Activated CD8-positive, alpha-beta memory T cell treated with anti-CD3 and anti-CD28 coated beads for 4 hours (primary cell): Measurements from ENCODE around the gene CKAP2L.

Experiments
- DNase-seq, 2 donors: peaks; one replicate each; pipeline ENCODE4 v3.0.0-alpha.2; 2020; ENCODE audit warnings: low read depth in 2 of 2

CKAP2L gene

DNA sequence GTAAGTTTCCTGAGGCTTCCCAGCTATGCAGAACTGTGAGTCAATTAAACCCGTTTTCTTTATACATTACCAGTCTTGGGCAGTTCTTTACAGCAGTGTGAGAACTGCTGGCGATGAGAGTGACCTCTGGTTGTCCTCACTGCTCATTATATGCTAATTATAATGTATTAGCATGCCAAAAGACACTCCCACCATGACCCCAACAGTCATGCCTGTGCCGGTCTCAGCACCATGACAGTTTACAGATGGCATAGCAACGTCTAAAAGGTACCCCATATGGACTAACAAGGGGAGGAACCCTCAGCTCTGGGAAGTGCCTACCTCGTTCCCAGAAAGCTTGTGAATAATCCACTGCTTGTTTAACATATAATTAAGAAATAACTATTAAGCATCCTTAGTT is 28.0 kb upstream of the CKAP2L start:
- DNase-seq, result no peak

DNA sequence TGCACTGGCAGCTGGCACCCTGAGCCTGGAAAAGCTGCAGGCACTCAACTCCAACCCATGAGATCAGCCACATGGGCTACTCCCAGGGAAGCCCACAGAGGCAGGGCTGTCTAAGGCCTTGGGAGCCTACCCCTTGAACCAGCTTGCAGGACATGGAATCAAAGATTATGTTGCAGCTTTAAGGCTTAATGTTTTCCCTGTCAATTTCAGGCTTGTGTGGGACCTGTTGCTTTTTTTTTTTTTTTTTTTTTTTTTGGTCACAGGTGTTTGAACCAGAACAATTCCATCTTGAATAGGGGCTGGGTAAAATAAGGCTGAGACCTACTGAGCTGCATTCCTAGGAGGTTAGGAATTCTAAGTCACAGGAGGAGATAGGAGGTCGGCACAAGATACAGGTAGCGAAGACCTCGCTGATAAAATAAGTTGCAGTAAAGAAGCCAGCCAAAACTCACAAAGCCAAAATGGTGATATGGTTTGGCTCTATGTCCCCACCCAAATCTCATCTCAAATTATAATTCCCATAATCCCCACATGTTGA is 27.4 kb upstream of the CKAP2L start:
- no peak for DNase-seq

DNA sequence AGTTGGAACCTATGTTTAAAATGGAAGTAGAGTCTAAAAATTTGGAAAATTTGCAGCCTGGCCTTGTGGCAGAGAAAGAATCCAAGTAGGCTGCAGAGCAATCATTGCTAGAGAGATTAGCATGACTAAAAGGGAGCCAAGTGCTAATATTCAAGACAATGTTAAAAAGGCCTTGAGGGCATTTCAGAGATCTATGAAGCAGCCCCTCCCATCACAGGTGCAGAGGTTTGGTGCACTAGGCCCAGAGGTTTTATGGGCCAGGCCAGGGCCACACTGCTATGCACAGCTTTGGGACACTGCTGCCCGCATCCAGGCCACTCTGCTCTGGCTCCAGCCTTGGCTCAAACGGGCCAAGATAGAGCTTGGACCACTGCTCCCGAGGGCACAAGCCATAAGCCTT is 26.6 kb upstream of the CKAP2L start:
- no peak for DNase-seq

DNA sequence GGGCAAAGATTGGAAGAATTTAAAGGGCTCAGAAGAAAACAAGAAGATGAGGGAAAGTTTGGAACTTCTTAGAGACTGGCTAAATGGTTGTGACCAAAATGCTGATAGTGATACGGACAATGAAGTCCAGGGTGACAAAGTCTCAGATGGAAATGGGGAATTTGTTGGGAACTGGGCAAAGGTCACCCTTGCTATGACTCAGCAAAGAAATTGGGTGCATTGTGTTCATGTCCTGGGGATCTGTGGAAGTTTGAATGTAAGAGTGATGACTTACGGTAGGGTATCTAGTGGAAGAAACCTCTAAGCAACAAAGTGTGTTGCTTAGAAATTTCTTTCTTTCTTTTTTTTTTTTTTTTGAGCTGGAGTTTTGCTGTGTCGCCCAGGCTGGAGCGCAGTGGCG is 25.9 kb upstream of the CKAP2L start:
- no peak for DNase-seq

DNA sequence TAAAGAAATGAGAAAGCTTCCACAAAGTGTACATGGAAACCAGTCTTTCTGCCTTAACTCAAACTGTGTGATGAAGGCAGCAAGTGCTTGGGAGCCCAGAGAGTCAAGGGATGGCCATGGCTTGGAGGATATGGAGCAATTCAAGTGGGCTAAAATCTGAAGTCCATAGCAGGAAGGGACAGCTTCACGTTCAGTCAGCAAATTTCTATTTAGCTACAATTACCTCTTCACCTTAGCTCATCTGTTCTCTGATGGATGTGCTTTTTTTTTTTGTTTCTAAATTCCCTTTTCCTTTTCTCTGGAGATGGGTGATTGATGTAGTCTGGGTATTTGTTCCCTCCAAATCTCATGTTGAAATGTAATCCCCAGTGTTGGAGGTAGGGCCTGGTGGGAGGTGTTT is 24.8 kb upstream of the CKAP2L start:
- DNase-seq, result no peak

DNA sequence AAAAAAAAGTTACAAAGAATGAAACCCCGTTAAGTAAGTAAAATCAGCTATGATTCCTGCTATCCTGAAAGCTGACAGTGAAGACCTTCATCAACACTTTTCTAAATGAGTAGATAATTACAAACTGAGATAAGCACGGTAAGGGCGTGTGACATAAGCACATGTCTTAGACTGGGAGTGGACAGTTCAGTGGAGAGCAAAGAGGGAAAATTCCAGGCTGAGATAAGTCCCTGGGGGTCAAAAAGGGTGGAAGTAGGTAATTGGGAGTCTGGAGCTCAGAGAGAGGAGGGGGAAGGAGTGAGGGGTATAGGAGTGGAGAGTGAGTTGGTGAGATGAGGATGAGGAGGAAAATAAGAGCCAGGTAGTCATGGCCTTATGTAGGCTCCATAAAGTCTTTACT is 24.2 kb upstream of the CKAP2L start:
- no peak for DNase-seq

DNA sequence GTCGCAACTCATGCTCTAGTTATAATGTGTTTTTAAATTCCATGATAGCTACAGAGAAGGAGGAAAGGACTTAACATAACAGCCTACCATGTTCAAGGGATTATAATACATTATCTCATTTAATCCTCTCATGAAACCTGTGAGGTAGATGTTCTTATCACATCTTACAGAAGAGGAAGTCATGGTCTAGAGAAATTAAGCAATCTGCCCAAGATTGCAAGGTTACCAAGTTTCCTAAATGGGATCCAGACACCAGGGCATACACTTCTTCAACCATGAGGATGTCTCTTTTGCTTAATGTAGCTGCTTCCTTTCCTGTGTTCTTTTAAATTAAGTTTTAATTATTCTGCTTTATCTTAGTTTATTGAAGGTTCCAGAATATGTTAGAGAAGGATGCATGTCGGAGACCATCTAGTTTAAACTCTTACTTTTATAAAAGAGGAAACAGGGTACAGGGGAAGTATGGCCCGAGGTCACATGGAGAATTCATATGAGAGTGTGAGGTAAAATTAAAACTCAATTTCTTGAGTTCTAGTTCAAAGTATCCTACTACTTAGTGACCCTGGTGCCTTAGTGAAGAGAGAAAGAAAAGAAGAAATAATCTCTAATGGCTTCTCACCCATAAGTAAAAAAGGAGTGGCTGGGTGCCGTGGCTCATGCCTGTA is 23.5 kb upstream of the CKAP2L start:
- DNase-seq, result no peak

DNA sequence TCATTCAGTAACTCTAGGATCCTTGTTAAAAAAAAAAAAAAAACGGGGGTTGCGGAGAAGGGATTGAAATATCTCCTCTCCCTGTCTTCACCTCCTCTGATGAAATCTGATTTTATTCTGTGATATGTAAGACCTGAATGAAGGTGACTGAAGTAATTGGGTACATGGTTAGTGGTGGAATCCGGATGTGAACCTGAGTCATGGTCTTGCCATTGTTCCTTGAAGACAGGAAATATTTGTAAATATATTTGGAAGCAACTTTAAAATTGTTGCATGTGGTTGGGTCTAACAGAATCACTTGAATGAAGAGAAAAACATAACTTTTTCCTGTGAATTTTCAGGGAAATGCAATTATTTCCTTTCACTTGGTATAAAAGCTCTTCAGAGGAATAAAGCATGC is 22.9 kb upstream of the CKAP2L start:
- no peak for DNase-seq

DNA sequence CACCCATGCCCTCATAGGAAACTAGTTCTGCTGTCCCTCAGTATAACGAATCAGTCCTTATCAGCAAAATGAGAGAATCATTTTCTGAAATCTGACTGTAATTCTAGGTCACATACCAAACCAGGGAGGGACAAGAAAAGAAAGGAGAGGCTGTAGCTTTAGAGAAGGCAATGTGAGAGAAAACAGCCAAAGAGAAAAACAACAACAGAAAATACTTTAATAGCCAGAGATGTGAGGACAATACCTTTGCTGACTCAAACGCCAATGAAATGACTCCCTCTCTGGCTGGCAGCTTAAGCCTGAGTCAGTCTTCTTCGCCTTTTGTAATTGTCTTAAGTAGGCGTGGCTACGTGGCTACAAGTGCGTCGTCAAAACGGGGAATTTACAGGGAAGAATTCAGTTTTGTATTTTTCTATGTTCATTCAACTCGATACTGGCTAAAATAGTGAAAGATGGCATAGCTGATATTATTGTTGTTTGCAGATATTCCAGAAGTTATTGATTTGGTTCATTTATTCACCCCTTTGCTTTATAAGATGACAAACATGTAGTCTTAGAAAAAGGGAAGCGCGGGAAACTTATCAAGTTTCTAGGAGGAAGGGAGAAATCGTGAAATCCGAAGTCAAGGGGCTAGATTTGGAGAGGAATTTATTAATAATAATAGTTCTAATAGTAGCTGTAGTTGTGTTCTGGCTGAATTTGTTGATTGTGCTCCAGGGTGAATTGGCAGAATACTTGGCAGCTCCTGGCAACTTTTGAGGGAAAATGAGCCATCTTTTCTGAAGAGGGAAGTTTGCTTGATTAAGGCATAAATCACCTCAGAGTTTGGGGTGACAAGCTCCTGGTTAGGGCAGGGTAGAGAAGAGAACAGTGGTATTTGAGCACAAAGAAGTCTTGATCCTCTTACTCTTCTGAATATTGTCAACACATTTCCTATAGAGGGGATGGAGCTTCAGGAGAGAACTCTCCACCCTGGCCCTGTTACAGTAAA is 20.1 kb upstream of the CKAP2L start, which contains the start of gene IL1A:
Gene IL1A (minus strand): TSS at position 295 of the 991 bp plus-strand sequence. CDS start 723 bp downstream, outside the sequence.
- DNase-seq, result no peak

DNA sequence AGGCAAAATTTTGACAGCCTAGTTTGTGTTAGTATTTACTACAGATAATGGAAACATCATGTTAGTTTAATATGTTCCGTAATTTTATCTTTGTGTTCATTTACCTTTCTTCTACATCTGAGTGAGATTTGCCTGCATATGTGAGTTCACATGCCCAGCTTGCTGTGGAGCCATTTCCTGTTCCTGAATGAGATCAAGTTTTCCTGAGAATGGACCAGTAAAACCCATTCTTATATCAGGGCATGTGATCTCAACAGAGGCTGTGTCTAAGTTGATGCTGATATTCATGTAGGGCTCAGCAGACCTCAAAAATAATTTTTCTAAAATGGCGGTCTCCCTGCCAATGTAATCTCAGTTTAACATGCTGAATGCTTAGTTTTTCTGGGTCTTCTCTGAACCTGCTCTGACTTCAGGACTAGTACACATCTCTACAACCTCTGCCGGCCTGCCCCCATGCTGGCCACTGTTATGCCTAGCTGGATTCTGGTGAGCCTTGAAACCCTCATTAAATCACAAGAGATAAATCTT is 18.8 kb upstream of the CKAP2L start:
- no peak for DNase-seq

DNA sequence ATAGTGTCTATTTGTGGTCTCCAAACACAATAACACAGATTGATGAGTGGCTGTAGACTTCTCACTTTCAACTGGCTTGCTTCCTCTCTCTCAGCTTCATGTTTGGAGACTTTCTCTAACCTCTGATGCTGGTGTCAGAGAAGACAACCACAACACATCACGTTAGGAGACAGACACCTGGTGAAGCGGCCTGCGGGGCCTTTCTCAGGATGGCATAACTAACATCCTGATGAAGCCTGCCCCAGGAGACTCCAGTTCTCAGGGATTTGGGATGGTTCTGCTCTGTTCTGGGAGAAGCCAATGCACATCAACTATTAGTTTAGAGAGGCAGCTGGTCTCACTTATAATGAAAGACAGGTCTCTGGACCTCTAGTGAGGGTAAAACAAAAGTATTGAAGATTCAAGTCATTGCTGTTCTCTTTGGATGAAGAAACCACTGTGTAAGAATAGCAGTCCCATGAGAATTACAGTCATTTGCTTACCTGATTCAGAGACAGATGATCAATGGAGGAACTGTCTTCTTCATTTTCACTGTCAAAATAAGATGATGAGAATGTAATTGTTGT is 17.9 kb upstream of the CKAP2L start:
- DNase-seq, result no peak

DNA sequence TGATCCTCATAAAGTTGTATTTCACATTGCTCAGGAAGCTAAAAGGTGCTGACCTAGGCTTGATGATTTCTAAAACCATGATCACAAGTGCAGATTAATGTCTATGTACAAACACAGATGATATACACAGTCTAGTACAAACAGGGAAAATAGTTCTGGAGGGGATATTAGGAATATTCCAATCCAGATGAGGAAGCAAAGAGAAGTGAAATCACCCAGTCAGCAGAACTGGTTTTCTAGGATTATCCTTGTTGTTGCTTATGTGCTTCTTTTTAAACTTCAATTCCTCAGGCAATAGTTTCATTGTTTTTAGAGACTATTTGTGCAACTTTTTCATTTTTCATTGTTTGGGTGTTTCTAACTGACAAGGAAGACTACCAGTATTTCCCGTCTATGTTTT is 15.2 kb upstream of the CKAP2L start:
- no peak for DNase-seq

DNA sequence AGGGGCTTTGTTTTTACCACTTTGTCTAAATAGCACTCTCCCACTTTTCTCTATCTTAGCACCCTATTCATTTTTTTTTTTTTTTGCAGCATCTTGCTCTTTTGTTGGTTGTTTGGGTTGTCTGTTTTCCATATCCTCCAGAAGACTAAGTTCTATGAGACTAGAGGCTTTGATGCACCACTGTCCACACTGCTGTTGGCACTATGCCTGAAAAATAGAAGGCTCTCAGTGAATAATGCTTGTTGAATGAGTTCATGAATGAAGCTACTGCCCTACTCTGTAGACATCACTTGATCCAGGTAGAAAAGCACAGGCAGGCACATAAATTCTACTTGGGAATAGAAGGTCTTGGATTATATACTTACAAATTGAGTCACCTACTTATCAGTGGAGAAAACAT is 12.6 kb upstream of the CKAP2L start:
- no peak for DNase-seq

DNA sequence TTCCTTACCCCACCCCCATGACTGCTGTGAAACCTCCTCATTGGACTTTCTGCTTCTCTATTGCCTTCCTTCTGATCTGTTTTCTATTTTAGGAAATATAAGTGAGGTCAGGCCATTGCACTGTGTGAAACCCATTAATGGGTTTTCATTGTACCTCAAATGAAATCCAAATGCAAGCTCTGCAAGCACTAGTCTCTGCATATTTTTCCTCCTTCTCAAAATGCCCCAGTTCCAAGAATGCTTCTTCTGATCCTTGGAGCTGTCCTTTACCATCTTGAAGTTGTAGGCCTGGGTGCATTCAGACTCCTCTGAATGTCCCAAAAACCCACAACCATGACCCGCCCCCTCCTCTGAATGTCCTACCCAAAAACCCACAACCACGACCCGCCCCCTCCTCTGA is 11.7 kb upstream of the CKAP2L start:
- no peak for DNase-seq

DNA sequence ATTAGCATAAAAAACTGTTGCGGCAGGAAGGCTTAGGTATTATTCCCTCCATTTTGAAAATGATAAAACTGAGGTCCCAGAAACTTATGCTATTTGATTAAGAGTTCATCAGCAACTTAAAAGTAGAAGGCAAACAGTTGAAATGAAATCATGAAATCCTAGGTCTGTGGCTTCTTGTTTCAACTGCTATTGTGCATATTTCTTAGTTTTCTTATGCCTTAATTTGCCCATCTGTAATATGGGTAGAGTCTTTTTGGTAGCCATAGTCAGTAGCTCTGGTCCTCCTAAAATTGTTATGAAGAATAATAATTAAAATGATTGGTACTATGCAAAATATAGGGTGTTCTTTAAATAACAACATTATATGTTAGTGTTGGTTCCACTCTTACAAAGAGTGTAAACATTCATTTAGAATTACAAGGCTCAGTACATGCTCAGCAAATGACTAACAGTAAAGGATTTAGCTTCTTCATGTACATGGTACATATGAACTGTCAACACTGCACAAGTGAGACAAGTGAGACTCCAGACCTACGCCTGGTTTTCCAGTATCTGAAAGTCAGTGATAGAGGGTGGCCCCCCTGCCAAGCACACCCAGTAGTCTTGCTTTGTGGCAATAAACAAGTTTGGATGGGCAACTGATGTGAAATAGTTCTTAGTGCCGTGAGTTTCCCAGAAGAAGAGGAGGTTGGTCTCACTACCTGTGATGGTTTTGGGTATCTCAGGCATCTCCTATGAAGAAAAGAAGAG is 10.3 kb upstream of the CKAP2L start:
- DNase-seq, result no peak

DNA sequence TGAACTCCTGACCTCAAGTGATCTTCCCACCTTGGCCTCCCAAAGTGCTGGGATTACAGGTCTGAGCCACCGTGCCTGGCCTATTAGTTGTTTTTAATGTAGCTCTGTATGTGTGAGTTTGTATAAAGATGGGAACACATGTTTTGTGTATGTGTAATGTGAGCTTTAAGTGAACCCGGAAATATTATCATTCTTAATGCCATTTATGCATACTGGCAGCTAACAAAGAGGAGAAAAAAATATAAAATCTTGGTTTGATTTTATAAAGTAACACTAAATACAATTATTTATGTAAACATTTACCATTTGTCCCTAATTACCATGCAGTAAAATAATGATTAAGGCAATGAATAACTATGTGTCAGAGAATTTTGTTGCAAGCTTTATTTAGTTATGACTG is 9.1 kb upstream of the CKAP2L start:
- no peak for DNase-seq

DNA sequence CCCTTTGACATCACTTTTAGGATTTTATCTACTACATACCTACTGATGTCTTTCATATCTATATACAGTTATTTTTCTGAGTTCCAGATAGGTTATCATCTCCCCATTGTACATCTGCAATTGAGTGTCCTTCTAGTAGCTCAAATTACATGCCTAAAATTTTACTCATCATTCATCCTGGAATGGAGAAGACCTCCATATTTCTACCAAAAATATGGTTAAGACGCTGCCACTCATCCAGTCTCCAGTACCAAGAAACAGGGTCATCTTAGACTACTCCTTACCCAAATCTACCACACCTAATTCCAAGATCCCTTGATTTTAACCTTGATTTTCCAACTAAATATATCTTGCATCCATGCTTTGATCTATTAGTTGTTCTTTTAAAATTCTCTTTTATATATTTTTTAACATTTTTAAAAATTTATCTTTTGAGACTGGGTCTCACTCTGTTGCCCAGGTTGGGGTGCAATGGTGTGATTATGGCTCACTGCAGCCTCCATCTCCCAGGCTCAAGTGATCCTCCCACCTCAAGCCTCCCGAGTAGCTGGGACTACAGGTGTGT is 8.6 kb upstream of the CKAP2L start:
- no peak for DNase-seq

DNA sequence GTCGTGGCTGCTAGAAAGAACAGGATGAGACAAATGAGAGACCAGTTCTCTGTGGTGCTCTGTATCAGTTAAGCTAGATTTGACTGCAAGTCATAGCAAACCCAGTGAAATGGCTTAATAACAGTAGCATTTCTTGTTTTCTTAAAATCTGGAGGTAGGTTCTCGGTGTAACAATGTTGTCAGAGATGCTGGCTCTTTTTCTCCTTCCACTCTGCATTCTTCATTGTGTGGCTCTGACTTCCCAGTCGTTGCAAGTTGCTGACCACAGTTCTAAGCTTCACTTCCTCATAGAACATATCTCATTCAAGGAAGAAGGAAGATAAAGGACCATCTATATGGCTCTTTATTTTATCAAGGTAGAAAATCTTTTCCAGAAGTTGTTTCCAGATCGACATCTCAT is 7.9 kb upstream of the CKAP2L start:
- DNase-seq, result no peak

DNA sequence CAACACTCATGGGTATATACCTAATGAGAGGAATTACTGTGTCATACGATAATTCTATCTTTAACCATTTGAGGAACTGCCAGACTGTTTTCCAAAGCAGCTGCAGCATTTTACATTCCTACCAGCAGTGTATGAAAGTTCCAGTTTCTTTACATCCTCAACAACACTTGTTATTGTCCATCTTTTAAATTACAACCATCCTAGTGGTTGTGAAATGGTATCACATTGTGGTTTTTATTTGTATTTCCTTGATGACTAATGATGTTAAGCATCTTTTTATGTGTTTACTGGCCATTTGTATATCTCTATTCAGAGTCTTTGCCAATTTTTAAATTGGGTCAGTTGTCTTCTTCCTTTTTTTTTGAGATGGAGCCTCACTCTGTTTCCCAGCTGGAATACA is 4.0 kb upstream of the CKAP2L start:
- no peak for DNase-seq

DNA sequence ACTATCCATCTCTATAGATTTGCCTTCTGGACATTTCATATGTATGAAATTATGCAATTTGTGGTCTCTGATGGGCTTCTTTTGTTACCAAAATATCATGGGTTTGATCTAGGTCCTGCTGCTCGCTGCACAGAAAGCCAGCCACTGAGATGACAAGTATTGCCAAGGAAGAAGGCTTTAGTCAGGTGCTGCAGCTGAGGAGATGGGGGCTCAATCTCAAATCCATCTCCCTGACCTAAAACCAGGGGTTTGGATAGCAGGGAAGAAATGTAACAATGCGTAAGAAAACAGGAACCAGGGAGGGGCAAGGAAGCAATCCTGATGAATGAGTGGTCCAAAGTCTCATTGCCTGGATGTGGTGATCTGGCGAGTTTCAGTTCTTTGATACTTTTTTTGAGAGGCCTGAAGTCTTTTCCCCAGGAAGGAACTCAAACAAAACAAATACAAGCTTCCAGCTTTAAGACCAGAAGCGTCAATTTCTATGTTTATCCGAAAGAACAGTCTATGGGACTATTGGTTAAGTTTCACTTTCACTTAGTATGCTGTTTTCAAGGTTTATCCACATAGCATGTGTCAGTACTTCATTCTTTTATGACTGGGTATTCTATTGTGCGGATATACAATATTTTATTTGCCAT is 3.4 kb upstream of the CKAP2L start:
- DNase-seq, result no peak

DNA sequence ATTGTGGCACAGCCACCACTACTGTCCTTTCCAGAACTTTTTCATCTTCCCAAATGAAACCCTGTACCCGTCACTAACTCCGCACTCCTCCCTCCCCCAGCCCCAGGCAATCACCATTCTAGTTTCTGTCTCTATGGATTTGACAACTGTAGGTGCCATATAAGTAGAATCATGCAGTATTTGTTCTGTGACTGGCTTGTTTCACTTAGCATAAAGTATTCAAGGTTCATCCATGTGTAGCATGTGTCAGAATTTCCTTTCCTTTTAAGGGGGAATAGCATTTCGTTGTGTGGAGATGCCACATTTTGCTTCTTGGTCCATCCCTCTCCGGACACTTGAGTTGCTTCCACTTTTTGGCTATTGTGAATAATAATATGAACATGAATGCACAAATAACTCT is 842 bp upstream of the CKAP2L start:
- no peak for DNase-seq
